ENCODE measurements around the gene C1orf210. TPM values are rescaled to one million over a fixed set of nuclear protein-coding genes. Genes with fewer than 3 reads are reported as not detected.

Gene C1orf210
- polyA plus RNA-seq, 1 experiment = not detected

- Histone ChIP-seq H3K36me3 (ENCODE audit: control insufficient read depth, insufficient read depth, low read length) (no peaks in the 10 kb centered on the region), H3K27me3 (ENCODE audit: control insufficient read depth, insufficient read depth, low read length) (peaks cover 1% of the 10 kb centered on the region; the same call in 1 of the 2 replicates), H3K4me3 (ENCODE audit: low read depth, low read length) (no peak overlapping the region)
- ChIA-PET POLR2A (no interaction called here), CTCF (interaction anchor here (0.6 to 1.2 kb wide), 3 partner anchors 9 to 594 kb away, joined by 3 read pairs; no protein-coding TSS in a partner anchor)
- TF ChIP-seq, protein P1, sequence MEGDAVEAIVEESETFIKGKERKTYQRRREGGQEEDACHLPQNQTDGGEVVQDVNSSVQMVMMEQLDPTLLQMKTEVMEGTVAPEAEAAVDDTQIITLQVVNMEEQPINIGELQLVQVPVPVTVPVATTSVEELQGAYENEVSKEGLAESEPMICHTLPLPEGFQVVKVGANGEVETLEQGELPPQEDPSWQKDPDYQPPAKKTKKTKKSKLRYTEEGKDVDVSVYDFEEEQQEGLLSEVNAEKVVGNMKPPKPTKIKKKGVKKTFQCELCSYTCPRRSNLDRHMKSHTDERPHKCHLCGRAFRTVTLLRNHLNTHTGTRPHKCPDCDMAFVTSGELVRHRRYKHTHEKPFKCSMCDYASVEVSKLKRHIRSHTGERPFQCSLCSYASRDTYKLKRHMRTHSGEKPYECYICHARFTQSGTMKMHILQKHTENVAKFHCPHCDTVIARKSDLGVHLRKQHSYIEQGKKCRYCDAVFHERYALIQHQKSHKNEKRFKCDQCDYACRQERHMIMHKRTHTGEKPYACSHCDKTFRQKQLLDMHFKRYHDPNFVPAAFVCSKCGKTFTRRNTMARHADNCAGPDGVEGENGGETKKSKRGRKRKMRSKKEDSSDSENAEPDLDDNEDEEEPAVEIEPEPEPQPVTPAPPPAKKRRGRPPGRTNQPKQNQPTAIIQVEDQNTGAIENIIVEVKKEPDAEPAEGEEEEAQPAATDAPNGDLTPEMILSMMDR (IDR thresholded peaks at IDR 0.05; ENCODE audit: insufficient read depth, low read depth, low read length) = no peak
- DNase-seq (ENCODE audit: low read depth) = no peak
Observed at GRCh38 chr1:43303471-43304313, 18.3 kb upstream of the C1orf210 start.

DNA sequence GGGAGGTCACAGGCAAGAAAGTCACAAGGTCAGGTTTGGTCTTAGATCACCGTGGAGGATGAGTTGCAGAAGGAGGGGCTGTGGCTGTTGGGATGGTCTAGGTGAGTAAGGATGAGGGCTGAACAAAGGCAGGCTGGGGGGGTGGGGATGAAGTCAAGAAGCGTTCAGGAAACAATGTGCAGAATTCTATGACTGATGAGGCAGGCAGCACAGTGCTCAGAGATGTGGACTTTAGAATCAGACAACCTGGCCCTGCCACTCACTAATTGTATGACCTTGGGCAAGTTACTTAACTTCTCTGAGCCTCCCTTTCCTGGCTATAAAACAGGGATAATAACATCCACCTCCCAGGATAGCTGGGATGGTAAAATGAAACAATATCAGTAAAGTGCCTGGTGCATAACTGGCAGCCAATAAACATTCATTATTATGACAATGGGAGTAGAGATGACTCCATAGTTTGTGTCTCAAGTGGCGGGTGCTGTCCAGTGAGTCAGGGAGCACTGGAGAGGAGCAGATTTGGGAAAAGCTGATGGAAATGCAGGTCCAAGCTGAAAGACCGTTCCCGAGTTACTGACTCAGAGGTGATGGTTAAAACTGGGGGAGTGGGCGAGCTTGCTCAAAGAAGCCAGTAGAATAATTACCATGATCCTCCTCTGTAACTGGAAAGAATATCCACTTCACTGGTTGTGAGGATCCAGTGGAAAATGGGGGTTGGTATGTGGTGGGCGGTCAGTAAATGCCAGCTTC lies 17.5 kb upstream of the C1orf210 start:
- ChIA-PET CTCF (interaction anchor here (1.2 kb wide), 1 partner anchor 9 kb away, joined by 3 read pairs; no protein-coding TSS in a partner anchor), POLR2A (no interaction called here)
- no peak for DNase-seq (ENCODE audit: low read depth)

DNA sequence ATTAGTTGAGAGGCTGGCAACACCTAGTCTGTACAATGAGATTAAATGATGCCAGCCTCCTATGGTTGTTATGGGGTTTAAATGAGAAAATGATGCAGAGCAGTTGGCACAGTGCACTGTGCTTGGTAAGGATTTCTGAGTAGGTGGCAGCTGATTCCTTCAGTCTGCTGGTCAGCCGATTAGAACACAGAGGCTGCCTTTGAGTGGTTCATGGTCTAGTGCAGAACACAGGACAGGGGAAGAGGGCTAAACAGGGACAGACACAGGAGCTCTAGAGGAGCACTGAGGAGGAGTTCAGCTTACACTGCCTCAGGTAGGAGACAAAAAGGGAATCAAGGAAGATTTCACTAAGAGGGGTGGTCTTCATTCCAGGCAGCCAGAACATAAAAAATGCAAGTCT lies 16.8 kb upstream of the C1orf210 start:
- no peak for DNase-seq (ENCODE audit: low read depth)
- ChIA-PET POLR2A (no interaction called here), CTCF (no interaction called here)
- H3K4me3 ChIP-seq (ENCODE audit: low read depth, low read length) = no peak overlapping the region
- H3K27me3 ChIP-seq (ENCODE audit: control insufficient read depth, insufficient read depth, low read length) = peaks cover 1% of the 10 kb centered on the region; the same call in 1 of the 2 replicates
- TF ChIP-seq, protein P1 (IDR thresholded peaks at IDR 0.05; ENCODE audit: insufficient read depth, low read depth, low read length) = no peak
- H3K36me3 ChIP-seq (ENCODE audit: control insufficient read depth, insufficient read depth, low read length) = no peaks in the 10 kb centered on the region

More for the DNA sequence above, 17.5 kb upstream of the C1orf210 start:
- Histone ChIP-seq H3K4me3 (ENCODE audit: low read depth, low read length) (no peak overlapping the region), H3K27me3 (ENCODE audit: control insufficient read depth, insufficient read depth, low read length) (peaks cover 1% of the 10 kb centered on the region; the same call in 1 of the 2 replicates), H3K36me3 (ENCODE audit: control insufficient read depth, insufficient read depth, low read length) (no peaks in the 10 kb centered on the region)
- TF ChIP-seq, protein P1 (IDR thresholded peaks at IDR 0.05; ENCODE audit: insufficient read depth, low read depth, low read length) = no peak

- Histone ChIP-seq H3K36me3 (ENCODE audit: control insufficient read depth, insufficient read depth, low read length) (no peaks in the 10 kb centered on the region), H3K27me3 (ENCODE audit: control insufficient read depth, insufficient read depth, low read length) (peaks cover 1% of the 10 kb centered on the region; the same call in 1 of the 2 replicates), H3K4me3 (ENCODE audit: low read depth, low read length) (no peak within 1 kb of the TSS)
- ChIA-PET CTCF (no interaction called here), POLR2A (no interaction called here)
- TF ChIP-seq, protein P1 (IDR thresholded peaks at IDR 0.05; ENCODE audit: insufficient read depth, low read depth, low read length) = no peak
- DNase-seq (ENCODE audit: low read depth) = no peak
Observed at GRCh38 chr1:43300378-43301094, 15.2 kb upstream of the C1orf210 start, which contains the start of gene TIE1. TIE1 (plus strand) TSS chr1:43300982; CDS start chr1:43301072, 90 bp downstream.
